Lower leg skin (tissue), 4 donors: ENCODE measurements around the gene IGFL1. TPM values are rescaled to one million over a fixed set of nuclear protein-coding genes. Genes with fewer than 3 reads are reported as not detected.
A peak's percentile ranks its signal among the peaks of the same experiment; 100 is the strongest.
"Not testable (repeated sequence)": the region's sequence is repeated elsewhere in the genome, so short reads cannot be mapped to it uniquely, and the experiment has no call there.

Experiments used
- DNase-seq, 2 donors: peaks; one replicate each; pipeline ENCODE4 v3.0.0-alpha.2; 2019; ENCODE audit warnings: low spot score in 2 of 2
- H3K4me3 ChIP-seq: fragments of 200-600 bp; sonication (generic); 2 replicates; pipeline ENCODE4 v1.5.1; 2017; ENCODE audit warnings: mild to moderate bottlenecking, low read depth; ENCODE audit not compliant: poor library complexity, severe bottlenecking
- CTCF ChIP-seq, 3 donors: fragments of 450-650 bp; IDR thresholded peaks; one replicate each; pipeline ENCODE4 v1.5.1; 2016; ENCODE audit warnings: antibody characterized with exemption in 3 of 3, mild to moderate bottlenecking in 3 of 3, moderate library complexity in 2 of 3
- POLR2A ChIP-seq, 2 donors: fragments of 450-650 bp; IDR thresholded peaks; one replicate each; pipeline ENCODE4 v1.6.1; 2016 to 2017; ENCODE audit warnings: antibody characterized with exemption in 2 of 2, mild to moderate bottlenecking in 1 of 2, moderate library complexity in 1 of 2
- WGBS, 2 donors: methylation state at CpG; one replicate each; pipeline ENCODE4 v1.1.5; 2018; 5-methylcytosine and 5-hydroxymethylcytosine counted together
- intact Hi-C: fragments of 100-400 bp; cut with DNase I; formaldehyde crosslinking; loops from one replicate; pipeline ENCODE4 v1.15.0; 2023; ENCODE audit warnings: low total_unique reads
- total RNA-seq, 4 donors: library from RNA; depleted of rRNA; stranded (reverse); fragments of >200 nt; gene quantifications; one replicate each; pipeline ENCODE4 v1.1.0, GENCODE V29; 2016

IGFL1 gene
- total RNA-seq, 4 donors from 2014 or later: 0.55 to 0.88 TPM; not detected in 2

- WGBS, 2 donors: 55 to 62% methylated on average over 6 of the region's 6 CpGs
- no peak for DNase-seq
- H3K4me3 ChIP-seq: no peak overlapping the region
- TF ChIP-seq POLR2A (IDR thresholded peaks at IDR 0.05) (no peak), CTCF (IDR thresholded peaks at IDR 0.05) (no peak)
- intact Hi-C loops: no loop called here
Observed at GRCh38 chr19:46205183-46205984, 24.2 kb upstream of the IGFL1 start.

GRCh38 chr19:46206176-46206575 lies 23.4 kb upstream of the IGFL1 start:
- WGBS, 2 donors: 42 to 48% methylated on average over 5 of the region's 5 CpGs
- peak in 1 of 2 donors; percentile 82 for DNase-seq
- no peak for TF ChIP-seq CTCF (IDR thresholded peaks at IDR 0.05)
- TF ChIP-seq POLR2A (IDR thresholded peaks at IDR 0.05): no peak
- no peak overlapping the region for H3K4me3 ChIP-seq
- intact Hi-C loops: no loop called here

GRCh38 chr19:46206682-46207081 lies 22.9 kb upstream of the IGFL1 start:
- DNase-seq: no peak
- intact Hi-C loops: no loop called here
- TF ChIP-seq CTCF (IDR thresholded peaks at IDR 0.05): no peak
- no peak for TF ChIP-seq POLR2A (IDR thresholded peaks at IDR 0.05)
- H3K4me3 ChIP-seq: no peak overlapping the region
- 66 to 69% methylated on average over 3 of the region's 3 CpGs for WGBS, 2 donors

- DNase-seq, H3K4me3 ChIP-seq, intact Hi-C loops: not testable (repeated sequence)
- WGBS, 2 donors: 76 to 85% methylated on average over 8 of the region's 8 CpGs
Observed at GRCh38 chr19:46207858-46208257, 21.7 kb upstream of the IGFL1 start.

- TF ChIP-seq CTCF (IDR thresholded peaks at IDR 0.05): no peak
- no peak for TF ChIP-seq POLR2A (IDR thresholded peaks at IDR 0.05)
- intact Hi-C loops: no loop called here
- 37 to 45% methylated on average over 3 of the region's 3 CpGs for WGBS, 2 donors
- DNase-seq: no peak
- no peak overlapping the region for H3K4me3 ChIP-seq
Observed at GRCh38 chr19:46209051-46209450, 20.5 kb upstream of the IGFL1 start.

- DNase-seq: no peak
- 78 to 84% methylated on average over 1 of the region's 1 CpG for WGBS, 2 donors
- intact Hi-C loops: no loop called here
- TF ChIP-seq POLR2A (IDR thresholded peaks at IDR 0.05) (no peak), CTCF (IDR thresholded peaks at IDR 0.05) (no peak)
- no peak overlapping the region for H3K4me3 ChIP-seq
Observed at GRCh38 chr19:46209472-46209871, 20.1 kb upstream of the IGFL1 start.
